NCI-H524 treated with DMSO at 0.1 percent for 48 hours (cell line): ENCODE data around the gene LPP.
A peak's percentile ranks its signal among the peaks of the same experiment; 100 is the strongest.

Source experiments
- DNase-seq: peaks from one replicate; lab custom pipeline; 2025; lab: John Stamatoyannopoulos, UW

The LPP gene

GRCh38 chr3:188881954-188882641 lies 728.1 kb downstream of the LPP start:
- DNase-seq, result no peak

DNA sequence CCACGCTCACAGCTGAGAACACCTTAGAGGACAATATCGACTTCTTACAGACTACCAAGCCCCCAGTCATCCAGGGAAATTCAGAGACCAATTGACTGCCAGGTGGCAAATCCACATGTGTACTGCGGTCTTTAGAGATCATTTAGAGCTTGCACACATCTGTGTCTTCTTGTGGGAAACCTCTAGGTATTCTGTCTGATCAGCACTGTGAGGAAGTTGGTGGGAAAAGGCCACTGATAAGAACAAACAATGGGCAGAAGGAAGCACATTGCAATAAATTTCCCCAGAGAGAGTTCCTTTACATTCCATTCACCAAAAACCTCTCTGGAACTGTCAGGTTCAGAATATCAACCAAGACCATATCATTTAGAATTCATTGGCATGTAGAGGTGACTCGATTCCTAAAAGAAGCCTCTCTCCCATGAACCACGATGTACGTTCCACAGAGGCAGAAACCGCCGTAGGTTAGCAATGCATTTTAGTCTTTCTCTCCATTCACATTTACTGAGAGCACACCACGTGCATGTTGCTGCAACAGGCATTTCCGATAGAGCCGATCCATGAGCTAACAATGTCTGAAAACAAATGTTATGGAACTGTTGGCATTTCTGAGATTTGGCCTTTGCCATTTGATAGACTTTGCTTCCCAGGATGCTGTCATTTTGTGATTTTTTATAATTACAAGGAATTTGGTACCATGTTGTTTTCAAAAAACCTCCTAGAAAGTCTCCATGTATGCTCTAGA lies 730.5 kb downstream of the LPP start:
- DNase-seq, result no peak

- DNase-seq, result no peak
These were observed 734.5 kb downstream of the LPP start for GRCh38 chr3:188888321-188889053.

- DNase-seq, result no peak
These were observed 735.1 kb downstream of the LPP start for GRCh38 chr3:188889054-188889491.

DNA sequence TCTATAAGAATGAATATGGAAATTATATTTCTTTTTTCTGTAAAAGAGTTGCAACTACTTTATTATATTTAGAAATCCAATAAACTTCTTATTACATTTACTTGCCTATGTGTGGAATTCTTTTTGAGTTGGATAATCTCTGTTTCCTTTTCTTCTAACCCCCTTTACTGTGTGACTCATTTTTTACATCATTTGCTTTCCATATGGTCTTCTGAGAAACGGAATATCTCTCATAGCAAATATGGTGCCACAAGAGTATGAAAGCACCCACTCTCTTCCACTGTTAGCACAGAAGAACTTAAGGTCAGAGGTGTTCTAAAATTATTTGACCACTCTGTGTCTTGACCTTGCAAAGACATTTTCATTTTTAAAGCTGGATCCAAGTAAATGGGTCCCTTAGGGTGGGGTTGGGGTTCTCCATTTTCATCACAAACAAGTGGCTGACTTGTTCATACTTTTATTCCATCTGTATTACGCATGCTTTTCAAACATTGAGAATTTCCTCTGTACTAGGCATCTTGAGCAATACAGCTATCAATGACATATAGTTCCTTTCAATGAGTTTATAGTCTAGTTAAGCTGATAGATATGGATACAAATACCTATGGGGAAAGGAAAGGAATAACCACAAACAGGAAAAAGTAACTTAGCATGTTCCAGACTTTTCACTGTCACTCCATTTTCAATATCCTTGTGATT lies 736.8 kb downstream of the LPP start:
- no peak for DNase-seq

- no peak for DNase-seq
These were observed 745.9 kb downstream of the LPP start for GRCh38 chr3:188899881-188900280.

GRCh38 chr3:188900421-188900951 lies 746.5 kb downstream of the LPP start:
- DNase-seq, result no peak

- DNase-seq, result no peak
These were observed 747.2 kb downstream of the LPP start for GRCh38 chr3:188901126-188901525.

DNA sequence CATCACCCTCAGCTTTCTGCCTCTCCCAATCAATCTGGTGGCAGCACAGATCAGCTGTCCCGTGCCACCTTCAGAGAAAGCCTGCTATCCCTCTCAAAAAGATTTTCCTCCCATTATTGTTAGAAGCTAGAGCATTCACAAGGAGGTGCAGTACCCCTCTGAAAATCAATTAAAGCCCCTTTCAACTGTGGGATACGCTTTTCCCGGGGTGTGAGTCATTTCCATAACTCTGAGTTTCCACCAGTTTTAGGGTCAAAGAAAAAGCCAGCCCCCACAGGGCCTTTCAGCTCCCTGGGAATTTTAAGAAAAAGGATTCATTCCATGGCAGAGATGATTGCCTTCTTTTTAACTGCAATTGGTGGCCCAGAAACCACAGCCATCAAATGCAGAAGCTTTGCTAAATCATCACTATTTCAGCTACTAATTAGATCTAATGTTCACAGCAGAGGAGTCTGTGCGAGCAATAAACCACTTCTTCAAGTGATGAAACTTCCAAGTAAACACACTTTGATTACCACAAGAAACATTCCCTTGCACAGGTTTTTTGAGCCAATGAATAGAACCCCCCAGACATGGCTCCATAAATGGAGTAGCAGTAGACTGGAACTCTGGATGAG lies 747.8 kb downstream of the LPP start:
- DNase-seq, result no peak

DNA sequence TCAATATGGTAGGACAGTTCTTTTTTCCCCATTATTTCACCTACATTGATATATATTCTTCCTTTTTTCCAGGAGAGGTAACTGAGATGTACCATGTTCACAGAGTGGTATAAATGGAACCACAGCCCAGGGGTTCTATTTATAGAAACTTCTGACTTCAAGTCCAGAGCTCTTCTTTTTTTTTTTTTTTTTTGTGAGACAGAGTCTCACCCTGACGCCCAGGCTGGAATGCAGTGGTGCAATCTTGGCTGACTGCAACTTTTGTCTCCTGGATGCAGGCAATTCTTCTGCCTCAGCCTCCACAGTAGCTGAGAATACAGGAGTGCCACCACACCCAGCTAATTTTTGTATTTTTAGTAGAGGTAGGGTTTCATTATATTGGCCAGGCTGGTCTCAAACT lies 750.7 kb downstream of the LPP start:
- DNase-seq, result no peak

GRCh38 chr3:188905547-188905946 lies 751.6 kb downstream of the LPP start:
- no peak for DNase-seq

GRCh38 chr3:188906236-188906635 lies 752.3 kb downstream of the LPP start:
- no peak for DNase-seq

- DNase-seq, result no peak
These were observed 754.3 kb downstream of the LPP start for GRCh38 chr3:188908002-188908850.

- peak; percentile 33 for DNase-seq
These were observed 757.3 kb downstream of the LPP start for GRCh38 chr3:188911026-188911850.

DNA sequence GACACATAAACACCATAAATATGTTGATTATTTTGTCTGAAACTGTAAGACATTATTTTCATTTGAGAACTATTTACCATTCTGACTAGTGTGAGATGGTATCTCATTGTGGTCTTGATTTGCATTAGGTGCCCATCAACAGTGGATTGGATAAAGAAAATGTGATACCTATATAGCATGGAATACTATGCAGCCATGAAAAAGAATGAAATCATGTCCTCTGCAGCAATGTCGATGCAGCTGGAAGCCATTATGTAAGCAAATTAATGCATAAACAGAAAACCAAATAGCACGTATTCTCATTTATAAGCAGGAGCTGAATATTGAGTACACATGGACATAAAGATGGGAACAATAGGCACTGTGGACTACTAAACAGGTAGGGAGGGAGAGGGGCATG lies 759.1 kb downstream of the LPP start:
- no peak for DNase-seq

GRCh38 chr3:188914552-188914951 lies 760.6 kb downstream of the LPP start:
- no peak for DNase-seq

DNA sequence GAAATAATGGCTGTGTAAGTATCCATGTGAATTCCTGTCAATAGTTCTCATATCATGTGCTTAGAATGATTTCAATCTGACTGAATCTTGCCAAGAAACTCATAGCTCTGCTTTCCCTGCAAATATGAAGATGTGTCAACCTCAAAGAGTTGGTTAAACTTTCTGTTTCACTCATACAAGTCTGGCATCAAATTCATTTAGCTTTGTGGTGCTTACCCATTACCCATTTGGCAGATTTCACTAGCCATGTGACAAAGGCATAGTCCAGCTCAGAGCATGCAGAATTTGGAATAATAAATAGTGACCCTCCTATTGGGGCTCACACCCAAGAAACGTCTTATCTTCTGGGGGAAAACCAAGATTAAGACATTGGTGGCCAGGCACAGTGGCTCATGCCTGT lies 761.2 kb downstream of the LPP start:
- no peak for DNase-seq

DNA sequence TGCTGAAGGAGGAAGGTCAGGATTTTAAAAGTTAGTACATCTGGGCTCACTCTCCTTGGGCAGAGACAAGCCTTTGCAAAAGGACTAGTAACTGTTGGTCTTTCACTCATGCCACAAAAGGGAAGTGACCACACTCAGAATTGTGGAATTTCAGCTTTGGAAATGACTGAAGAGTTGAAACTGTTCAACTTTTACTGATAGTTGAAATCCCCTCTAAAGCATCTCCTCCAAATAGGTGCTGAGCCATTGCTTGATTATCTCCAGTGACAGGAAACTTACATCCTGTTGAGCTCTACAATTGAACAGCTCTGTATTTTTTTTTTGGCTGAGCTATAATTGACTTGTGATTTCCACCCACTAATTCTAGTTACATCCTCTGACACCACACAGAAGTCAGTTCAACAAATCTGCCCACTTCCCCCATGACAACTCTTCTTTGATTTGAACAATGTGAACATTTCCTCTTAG lies 763.0 kb downstream of the LPP start:
- DNase-seq, result no peak

GRCh38 chr3:188918093-188918492 lies 764.1 kb downstream of the LPP start:
- no peak for DNase-seq

DNA sequence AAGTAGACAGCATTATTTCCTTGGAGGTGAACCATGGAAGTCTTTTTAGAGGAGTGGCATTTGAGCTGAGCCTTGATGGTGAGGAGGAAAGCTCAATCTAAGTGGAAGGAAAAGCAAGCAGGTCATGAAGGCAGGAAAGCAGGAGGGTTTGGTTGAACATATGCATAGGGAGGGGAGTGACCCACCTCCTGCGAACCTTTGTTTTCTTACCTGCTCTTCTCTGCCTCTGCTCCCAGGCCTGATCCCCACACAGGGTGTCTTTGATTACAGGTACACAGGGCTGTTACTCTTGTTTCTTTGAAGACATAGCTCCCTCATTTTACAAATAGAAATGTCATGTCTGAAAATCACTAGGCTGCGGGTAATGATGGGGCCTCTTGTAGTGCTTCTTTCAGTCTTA lies 769.7 kb downstream of the LPP start:
- DNase-seq, result no peak
